SK-N-SH treated with all-trans-retinoic acid at 6 μM for 48 hours (cell line): ENCODE measurements around the gene TMEM178B.

Experiments
- ATAC-seq: fragments of 200-7000 bp; cut with Tn5 transposase; 3 replicates; pipeline ENCODE4 v1.9.1; 2020; ENCODE audit warnings: mild to moderate bottlenecking, moderate library complexity
- ARNTL ChIP-seq: fragments of 450-650 bp; formaldehyde crosslinking; IDR thresholded peaks from 2 replicates; pipeline ENCODE4 v1.5.0; 2020; ENCODE audit warnings: low read depth, mild to moderate bottlenecking, moderate library complexity, borderline replicate concordance
- BACH2 ChIP-seq: fragments of 250-450 bp; sonication (Bioruptor Pico); IDR thresholded peaks from 2 replicates; pipeline ENCODE4 v1.9.0; 2021; ENCODE audit warnings: mild to moderate bottlenecking, borderline replicate concordance
- CSDC2 ChIP-seq: fragments of 250-450 bp; sonication (Bioruptor Pico); IDR thresholded peaks from 2 replicates; pipeline ENCODE4 v1.5.0; 2020; ENCODE audit warnings: mild to moderate bottlenecking, moderate library complexity
- ESRRG ChIP-seq: fragments of 250-450 bp; sonication (Bioruptor Pico); IDR thresholded peaks from 2 replicates; pipeline ENCODE4 v1.6.1; 2021; ENCODE audit warnings: mild to moderate bottlenecking
- GLIS3 ChIP-seq: fragments of 250-450 bp; sonication (Bioruptor Pico); IDR thresholded peaks from 2 replicates; pipeline ENCODE4 v1.5.0; 2020; ENCODE audit warnings: mild to moderate bottlenecking, moderate library complexity
- ISL1 ChIP-seq: fragments of 250-450 bp; sonication (Bioruptor Pico); IDR thresholded peaks from 2 replicates; pipeline ENCODE4 v2.1.2; 2022; ENCODE audit warnings: mild to moderate bottlenecking, moderate library complexity
- OSR1 ChIP-seq: fragments of 250-450 bp; sonication (Bioruptor Pico); IDR thresholded peaks from 2 replicates; pipeline ENCODE4 v1.8.0; 2022; ENCODE audit warnings: moderate library complexity, mild to moderate bottlenecking, inconsistent platforms
- PATZ1 ChIP-seq: fragments of 250-450 bp; sonication (Bioruptor Pico); IDR thresholded peaks from 2 replicates; pipeline ENCODE4 v1.8.0; 2020; ENCODE audit warnings: mild to moderate bottlenecking, moderate library complexity, borderline replicate concordance
- PPARA ChIP-seq: fragments of 250-450 bp; sonication (Bioruptor Pico); IDR thresholded peaks from 2 replicates; pipeline ENCODE4 v1.5.0; 2020; ENCODE audit warnings: mild to moderate bottlenecking, borderline replicate concordance
- RARB ChIP-seq: fragments of 250-450 bp; sonication (Bioruptor Pico); IDR thresholded peaks from 2 replicates; pipeline ENCODE4 v1.8.0; 2021; ENCODE audit warnings: mild to moderate bottlenecking, moderate library complexity
- SNAI2 ChIP-seq: fragments of 250-450 bp; sonication (Bioruptor Pico); IDR thresholded peaks from 2 replicates; pipeline ENCODE4 v1.5.0; 2020; ENCODE audit warnings: mild to moderate bottlenecking, moderate library complexity
- TCF4 ChIP-seq: fragments of 250-450 bp; sonication (Bioruptor Pico); IDR thresholded peaks from 2 replicates; pipeline ENCODE4 v1.8.0; 2021; ENCODE audit warnings: mild to moderate bottlenecking, moderate library complexity, borderline replicate concordance
- TOX ChIP-seq: fragments of 250-450 bp; sonication (Bioruptor Pico); IDR thresholded peaks from 2 replicates; pipeline ENCODE4 v1.8.0; 2021; ENCODE audit warnings: mild to moderate bottlenecking, moderate library complexity, borderline replicate concordance
- TSHZ2 ChIP-seq: fragments of 250-450 bp; sonication (Bioruptor Pico); IDR thresholded peaks from 2 replicates; pipeline ENCODE4 v1.5.0; 2020; ENCODE audit warnings: mild to moderate bottlenecking, moderate library complexity
- ZC3H10 ChIP-seq: fragments of 250-450 bp; sonication (Bioruptor Pico); IDR thresholded peaks from 2 replicates; pipeline ENCODE4 v1.5.1; 2021; ENCODE audit warnings: mild to moderate bottlenecking, moderate library complexity
- ZFP3 ChIP-seq: fragments of 250-450 bp; sonication (Bioruptor Pico); IDR thresholded peaks from 2 replicates; pipeline ENCODE4 v1.5.0; 2020; ENCODE audit warnings: mild to moderate bottlenecking, moderate library complexity
- ZFP30 ChIP-seq: fragments of 450-650 bp; formaldehyde crosslinking; IDR thresholded peaks from 2 replicates; pipeline ENCODE4 v1.5.0; 2022; ENCODE audit warnings: mild to moderate bottlenecking, moderate library complexity
- ZNF70 ChIP-seq: fragments of 450-650 bp; formaldehyde crosslinking; IDR thresholded peaks from 2 replicates; pipeline ENCODE4 v1.5.0; 2020; ENCODE audit warnings: mild to moderate bottlenecking, moderate library complexity
- ZNF8 ChIP-seq: fragments of 450-650 bp; formaldehyde crosslinking; IDR thresholded peaks from 2 replicates; pipeline ENCODE4 v1.5.0; 2020; ENCODE audit warnings: mild to moderate bottlenecking, moderate library complexity
- TF ChIP-seq, protein P1 (sequence below): fragments of 250-450 bp; sonication (Bioruptor Pico); IDR thresholded peaks from 2 replicates; pipeline ENCODE4 v1.5.1; 2021; ENCODE audit warnings: mild to moderate bottlenecking, moderate library complexity

Gene TMEM178B

GRCh38 chr7:141181812-141182211 lies 107.9 kb downstream of the TMEM178B start:
- ATAC-seq = no peak
- TF ChIP-seq GLIS3 (CRISPR knock-in tag) (no peak), ZFP30 (CRISPR knock-in tag) (no peak), PPARA (CRISPR knock-in tag) (no peak), CSDC2 (CRISPR knock-in tag) (no peak)

GRCh38 chr7:141184532-141185190 lies 110.8 kb downstream of the TMEM178B start:
- ATAC-seq = no peak
- TF ChIP-seq, protein P1, sequence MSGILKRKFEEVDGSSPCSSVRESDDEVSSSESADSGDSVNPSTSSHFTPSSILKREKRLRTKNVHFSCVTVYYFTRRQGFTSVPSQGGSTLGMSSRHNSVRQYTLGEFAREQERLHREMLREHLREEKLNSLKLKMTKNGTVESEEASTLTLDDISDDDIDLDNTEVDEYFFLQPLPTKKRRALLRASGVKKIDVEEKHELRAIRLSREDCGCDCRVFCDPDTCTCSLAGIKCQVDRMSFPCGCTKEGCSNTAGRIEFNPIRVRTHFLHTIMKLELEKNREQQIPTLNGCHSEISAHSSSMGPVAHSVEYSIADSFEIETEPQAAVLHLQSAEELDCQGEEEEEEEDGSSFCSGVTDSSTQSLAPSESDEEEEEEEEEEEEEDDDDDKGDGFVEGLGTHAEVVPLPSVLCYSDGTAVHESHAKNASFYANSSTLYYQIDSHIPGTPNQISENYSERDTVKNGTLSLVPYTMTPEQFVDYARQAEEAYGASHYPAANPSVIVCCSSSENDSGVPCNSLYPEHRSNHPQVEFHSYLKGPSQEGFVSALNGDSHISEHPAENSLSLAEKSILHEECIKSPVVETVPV = no peak
- TF ChIP-seq CSDC2 (CRISPR knock-in tag) (no peak), PATZ1 (no peak), GLIS3 (CRISPR knock-in tag) (no peak), ARNTL (CRISPR knock-in tag) (no peak), ZC3H10 (CRISPR knock-in tag) (no peak), ZFP3 (CRISPR knock-in tag) (no peak), ZFP30 (CRISPR knock-in tag) (no peak), TCF4 (CRISPR knock-in tag) (no peak), SNAI2 (CRISPR knock-in tag) (no peak), RARB (no peak)

DNA sequence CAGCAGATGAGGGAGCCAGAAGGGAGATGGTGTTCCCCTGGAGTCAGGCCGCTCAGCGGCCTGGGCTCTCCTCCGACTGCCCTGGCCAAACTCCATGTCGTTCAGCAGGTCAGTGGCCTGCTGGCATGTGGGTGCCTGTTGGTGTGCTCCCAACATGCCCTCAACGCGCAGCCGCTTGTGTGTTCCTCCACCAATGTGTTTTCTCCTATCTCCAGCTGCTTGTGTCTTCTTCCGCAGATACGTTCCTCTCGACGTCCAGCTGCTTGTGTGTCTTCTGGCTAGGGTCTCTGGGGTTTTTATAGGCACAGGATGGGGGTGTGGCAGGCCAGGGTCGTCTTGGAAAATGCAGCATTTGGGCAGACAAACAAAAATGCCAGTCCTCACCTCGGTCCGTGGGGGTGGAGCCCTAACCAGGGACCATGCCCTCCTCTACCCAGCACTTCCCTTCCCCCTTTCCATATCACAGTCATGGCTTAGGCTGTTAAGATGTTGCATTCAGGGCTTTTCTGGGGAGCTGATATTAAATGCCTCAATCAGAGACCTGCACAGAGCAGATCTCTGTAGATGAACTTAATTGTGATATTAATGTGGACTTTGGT lies 111.6 kb downstream of the TMEM178B start:
- no peak for ATAC-seq
- TF ChIP-seq BACH2 = no peak
- TF ChIP-seq PPARA (CRISPR knock-in tag) = no peak

DNA sequence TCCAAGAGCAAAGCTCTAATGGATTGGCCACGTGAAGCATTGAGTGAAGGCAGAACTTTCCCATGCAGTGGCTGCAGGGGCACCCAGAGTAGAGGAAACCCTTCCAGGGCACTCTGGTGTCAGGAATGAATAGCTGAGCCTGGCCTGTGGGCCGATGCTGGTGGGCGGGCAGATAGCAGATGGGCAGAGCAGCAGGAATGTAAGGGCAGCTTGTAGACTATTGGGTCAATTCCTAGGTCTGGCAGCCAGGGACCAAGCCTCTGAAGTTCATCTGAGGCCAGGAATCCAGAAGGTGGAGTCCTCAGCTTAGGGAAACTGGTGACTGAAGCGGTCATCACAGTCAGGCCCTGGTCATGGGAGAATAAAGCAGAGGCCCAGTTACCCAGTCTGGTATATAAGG lies 115.4 kb downstream of the TMEM178B start:
- TF ChIP-seq ESRRG (CRISPR knock-in tag) (no peak), OSR1 (CRISPR knock-in tag) (no peak), SNAI2 (CRISPR knock-in tag) (no peak), ZFP30 (CRISPR knock-in tag) (no peak), ZNF70 (CRISPR knock-in tag) (no peak), GLIS3 (CRISPR knock-in tag) (no peak), ISL1 (no peak), PATZ1 (no peak), RARB (no peak), ZNF8 (CRISPR knock-in tag) (no peak)
- TF ChIP-seq, protein P1 = no peak
- no peak for ATAC-seq

- ATAC-seq = no peak
- TF ChIP-seq ARNTL (CRISPR knock-in tag) (no peak), PPARA (CRISPR knock-in tag) (no peak), GLIS3 (CRISPR knock-in tag) (no peak)
Observed at GRCh38 chr7:141190495-141190894, 116.6 kb downstream of the TMEM178B start.

- TF ChIP-seq RARB (no peak), TOX (CRISPR knock-in tag) (no peak), OSR1 (CRISPR knock-in tag) (no peak), ZFP3 (CRISPR knock-in tag) (no peak), BACH2 (no peak), ARNTL (CRISPR knock-in tag) (no peak), TSHZ2 (CRISPR knock-in tag) (no peak), ISL1 (no peak), CSDC2 (CRISPR knock-in tag) (no peak)
- ATAC-seq = no peak
Observed at GRCh38 chr7:141191277-141191676, 117.4 kb downstream of the TMEM178B start.
